Activated B cell treated with CpG ODN at 0.5 μM for 24 hours (primary cell): Measurements from ENCODE around the gene TMEM127. TPM values are rescaled to one million over a fixed set of nuclear protein-coding genes. Genes with fewer than 3 reads are reported as not detected.
A peak's percentile ranks its signal among the peaks of the same experiment; 100 is the strongest.

ENCODE experiments used
- ATAC-seq: fragments of 200-7000 bp; cut with Tn5 transposase; one replicate; pipeline ENCODE4 v1.10.0; 2021; ENCODE audit warnings: low read depth, mild to moderate bottlenecking, moderate library complexity
- CTCF ChIA-PET: fragments of 350-600 bp; sonication (Branson Sonifier 250); formaldehyde crosslinking; loops from one replicate; lab custom pipeline; 2021; ENCODE audit warnings: antibody characterized with exemption; lab: Charles Lee
- POLR2A ChIA-PET: fragments of 350-600 bp; sonication (Branson Sonifier 250); formaldehyde crosslinking; loops from one replicate; lab custom pipeline; 2021; ENCODE audit warnings: antibody characterized with exemption; lab: Charles Lee
- DNase-seq: peaks from one replicate; pipeline ENCODE4 v3.0.0; 2022
- H3K27ac Mint-ChIP-seq: one replicate; pipeline ENCODE4 v1.8.0; 2020; ENCODE audit warnings: mixed read lengths
- H3K27me3 Mint-ChIP-seq: one replicate; pipeline ENCODE4 v1.8.0; 2021; ENCODE audit warnings: mixed read lengths
- H3K36me3 Mint-ChIP-seq: one replicate; pipeline ENCODE4 v1.8.0; 2021; ENCODE audit warnings: low read depth, mixed read lengths
- H3K4me1 Mint-ChIP-seq: one replicate; pipeline ENCODE4 v1.8.0; 2021; ENCODE audit warnings: mixed read lengths
- H3K4me3 Mint-ChIP-seq: one replicate; pipeline ENCODE4 v1.8.0; 2020; ENCODE audit warnings: mild to moderate bottlenecking, mixed read lengths
- H3K9me3 Mint-ChIP-seq: one replicate; pipeline ENCODE4 v1.8.0; 2020; ENCODE audit warnings: mixed read lengths
- CTCF ChIP-seq: fragments of 200-600 bp; IDR thresholded peaks from one replicate; pipeline ENCODE4 v1.8.0; 2022; ENCODE audit warnings: antibody characterized with exemption, mild to moderate bottlenecking
- intact Hi-C: fragments of 100-400 bp; cut with micrococcal nuclease; formaldehyde crosslinking; loops from one replicate; pipeline ENCODE4 v1.15.1; 2024
- total RNA-seq: library from RNA; stranded (reverse); gene quantifications from 2 replicates; pipeline ENCODE4 v1.2.3, GENCODE V29; 2022

Gene TMEM127
- total RNA-seq, 1 donor from 2014 or later: 43.2 TPM

DNA sequence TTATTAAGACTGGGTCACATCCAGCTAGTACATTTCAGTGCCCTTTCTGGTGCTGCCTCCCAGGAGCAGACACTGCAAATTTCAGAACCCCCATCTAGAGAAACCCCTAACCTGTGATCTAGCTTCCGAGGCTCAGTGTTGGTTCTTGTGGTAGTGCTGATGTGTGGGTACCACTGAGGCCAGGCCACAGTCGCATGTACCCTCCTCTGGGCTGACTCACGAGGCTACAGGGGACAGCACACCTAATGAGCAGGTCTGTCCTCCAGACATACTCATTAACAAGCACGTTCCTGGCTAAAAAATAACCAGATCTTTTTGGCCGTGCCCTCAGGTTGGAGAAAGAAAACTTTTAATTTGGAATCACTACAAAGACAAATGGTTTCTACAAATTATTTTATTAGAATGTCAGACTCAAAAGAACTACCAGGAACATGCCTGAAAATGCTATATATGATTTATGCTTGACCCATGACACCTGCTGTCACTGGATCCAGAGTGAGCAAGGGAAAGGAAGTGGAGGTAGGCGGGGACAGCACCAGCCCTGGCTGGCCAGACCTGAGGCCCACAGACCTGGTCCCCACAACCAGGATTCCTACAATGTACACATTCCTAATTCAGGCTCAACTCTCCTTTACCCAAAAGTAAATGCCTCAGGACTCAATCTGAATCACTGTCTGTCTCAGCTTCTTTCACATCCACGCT lies 8.7 kb upstream of the TMEM127 start:
- Mint-ChIP-seq H3K36me3 (peaks cover 85% of the 10 kb centered on the region), H3K4me1 (no peaks in the 10 kb centered on the region), H3K9me3 (no peaks in the 10 kb centered on the region), H3K4me3 (no peak overlapping the region), H3K27ac (no peak overlapping the region), H3K27me3 (no peaks in the 10 kb centered on the region)
- intact Hi-C loops: no loop called here
- no peak for DNase-seq
- TF ChIP-seq CTCF: no peak
- no peak for ATAC-seq
- POLR2A ChIA-PET: interaction anchor here (0.8 kb wide), 1 partner anchor 31 kb away, joined by 3 read pairs; no protein-coding TSS in a partner anchor
- CTCF ChIA-PET: no interaction called here

- Mint-ChIP-seq H3K27me3 (no peaks in the 10 kb centered on the region), H3K4me1 (no peaks in the 10 kb centered on the region), H3K36me3 (peaks cover 83% of the 10 kb centered on the region), H3K4me3 (no peak overlapping the region), H3K9me3 (no peaks in the 10 kb centered on the region), H3K27ac (no peak overlapping the region)
- POLR2A ChIA-PET: interaction anchor here (0.7 to 1.2 kb wide), 4 partner anchors 29 to 72 kb away, joined by 3 to 6 read pairs (median 4); partner anchors contain the start of gene NCAPH
- intact Hi-C loops: no loop called here
- no peak for TF ChIP-seq CTCF
- CTCF ChIA-PET: interaction anchor here (0.6 kb wide), 1 partner anchor 13 kb away, joined by 3 read pairs; no protein-coding TSS in a partner anchor
- DNase-seq (no peak), ATAC-seq (no peak)
These were observed 8.0 kb upstream of the TMEM127 start for GRCh38 chr2:96273763-96274162.

DNA sequence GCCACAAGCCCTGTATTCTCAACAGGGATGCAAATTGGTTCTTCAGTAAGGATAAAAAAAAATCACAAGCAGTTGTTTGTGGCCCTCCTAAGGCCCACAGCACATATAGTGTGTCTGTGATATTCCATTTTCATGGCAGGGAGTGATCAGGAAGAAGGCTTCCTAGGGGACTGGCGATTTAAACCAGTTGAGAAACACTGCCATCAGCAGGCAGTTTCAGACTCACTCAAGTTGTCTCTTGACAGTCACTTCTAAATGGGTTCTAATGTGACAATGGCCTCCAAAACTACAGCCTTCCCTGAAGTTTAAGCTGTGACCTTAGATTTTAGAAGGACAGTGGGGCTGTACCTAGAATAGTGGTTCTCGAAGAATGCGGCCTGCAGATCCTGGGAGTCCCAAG lies 6.2 kb upstream of the TMEM127 start:
- Mint-ChIP-seq H3K36me3 (peaks cover 80% of the 10 kb centered on the region), H3K4me3 (no peak overlapping the region), H3K27me3 (no peaks in the 10 kb centered on the region), H3K27ac (no peak overlapping the region), H3K4me1 (peaks cover 4% of the 10 kb centered on the region), H3K9me3 (no peaks in the 10 kb centered on the region)
- TF ChIP-seq CTCF: no peak
- ATAC-seq: no peak
- intact Hi-C loops: no loop called here
- no peak for DNase-seq
- POLR2A ChIA-PET: no interaction called here
- CTCF ChIA-PET: no interaction called here

- DNase-seq (no peak), ATAC-seq (no peak)
- ChIA-PET CTCF (interaction anchor here (0.6 to 1.8 kb wide), 5 partner anchors 60 to 128 kb away, joined by 3 to 7 read pairs (median 4); partner anchors contain the start of gene ASTL), POLR2A (interaction anchor here (0.6 to 2.7 kb wide), 16 partner anchors 9 to 508 kb away, joined by 3 to 22 read pairs (median 8); partner anchors contain the start of genes DUSP2, ITPRIPL1, NCAPH and SNRNP200)
- intact Hi-C loops: loop anchor here (2.0 to 10.0 kb wide), 6 partner anchors 55 to 550 kb away; partner anchors contain the start of genes ARID5A, CNNM3 and CNNM4
- Mint-ChIP-seq H3K4me1 (peaks cover 34% of the 10 kb centered on the region), H3K4me3 (peak overlapping the region; percentile 80), H3K27me3 (no peaks in the 10 kb centered on the region), H3K36me3 (peaks cover 66% of the 10 kb centered on the region), H3K27ac (peak overlapping the region; percentile 53), H3K9me3 (no peaks in the 10 kb centered on the region)
- TF ChIP-seq CTCF: no peak
These were observed 1.6 kb upstream of the TMEM127 start for GRCh38 chr2:96267159-96267971.
